ES-I3 (cell line): ENCODE data around the gene SNRK.

ENCODE experiments used
- H3K36me3 ChIP-seq: 2 replicates; pipeline ENCODE4 v1.6.1; 2013; ENCODE audit warnings: mild to moderate bottlenecking, low read length, control low read depth, moderate library complexity; ENCODE audit not compliant: insufficient read depth
- H3K4me1 ChIP-seq: 2 replicates; pipeline ENCODE4 v1.6.1; 2013; ENCODE audit warnings: mild to moderate bottlenecking, control low read depth, low read length; ENCODE audit not compliant: insufficient read depth
- H3K9ac ChIP-seq: 2 replicates; pipeline ENCODE4 v1.6.1; 2013; ENCODE audit warnings: low read depth, mild to moderate bottlenecking, low read length, moderate library complexity
- H3K9me3 ChIP-seq: 2 replicates; pipeline ENCODE4 v1.6.1; 2013; ENCODE audit warnings: mild to moderate bottlenecking, low read length, moderate library complexity; ENCODE audit not compliant: control insufficient read depth, insufficient read depth

SNRK gene

DNA sequence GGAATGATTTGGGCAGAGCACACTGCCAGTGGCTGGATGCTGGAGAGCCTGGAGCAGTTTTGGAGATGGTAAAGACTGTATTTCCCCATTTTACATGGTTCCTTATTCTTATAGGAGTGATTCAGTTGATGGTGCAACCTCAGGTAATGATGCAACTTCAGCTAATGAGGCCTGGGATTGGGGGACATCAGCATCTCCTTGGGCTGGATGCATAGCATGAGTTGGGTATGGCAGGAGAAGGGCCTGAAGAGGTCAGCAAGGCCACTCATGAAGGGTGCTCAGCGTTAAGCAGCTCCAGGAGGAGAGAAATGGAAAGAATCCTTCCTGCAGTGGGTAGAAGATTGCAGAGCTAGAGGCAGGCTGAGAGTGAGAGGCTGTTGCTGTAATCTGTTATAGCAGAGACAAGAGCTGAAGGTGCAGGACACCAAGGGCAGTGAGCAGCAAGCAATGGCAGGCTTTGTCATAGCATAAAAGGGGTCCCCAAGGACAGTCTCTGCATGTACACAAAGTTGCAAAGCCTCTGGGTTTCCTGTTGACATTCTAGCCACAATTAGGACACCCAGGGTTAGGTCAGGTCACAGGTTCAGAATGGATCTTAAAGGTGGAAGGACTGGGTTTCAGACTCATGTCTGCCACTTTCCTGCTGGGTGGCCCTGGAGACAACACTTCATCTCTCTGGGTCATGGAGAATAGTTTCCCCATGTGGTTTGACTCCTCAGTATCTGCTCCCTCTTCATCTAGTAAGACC, 29.5 kb upstream of the SNRK start:
- Histone ChIP-seq H3K9ac (no peak overlapping the region), H3K9me3 (no peaks in the 10 kb centered on the region), H3K4me1 (no peaks in the 10 kb centered on the region), H3K36me3 (no peaks in the 10 kb centered on the region)

DNA sequence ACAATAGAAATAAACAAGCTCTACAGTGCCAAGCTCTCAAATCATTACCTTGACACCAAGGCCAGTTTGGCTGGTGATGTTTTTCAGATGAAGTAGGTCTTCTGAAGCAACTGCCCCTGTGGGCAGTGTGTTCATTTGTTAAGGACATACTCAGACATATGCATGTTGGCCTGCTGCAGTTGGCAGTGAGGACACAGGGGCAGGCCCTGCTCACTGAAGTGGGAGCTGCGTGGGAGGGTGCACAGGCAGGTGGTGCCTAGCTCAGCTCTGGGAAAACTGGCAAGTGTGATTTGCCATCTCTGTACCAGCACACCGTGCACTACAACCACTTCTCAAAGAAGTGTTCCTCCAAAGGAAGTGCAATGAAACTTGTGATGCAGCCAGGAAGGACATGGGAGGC, 28.5 kb upstream of the SNRK start:
- no peaks in the 10 kb centered on the region for H3K4me1 ChIP-seq
- H3K9me3 ChIP-seq = no peaks in the 10 kb centered on the region
- no peak overlapping the region for H3K9ac ChIP-seq
- no peaks in the 10 kb centered on the region for H3K36me3 ChIP-seq

DNA sequence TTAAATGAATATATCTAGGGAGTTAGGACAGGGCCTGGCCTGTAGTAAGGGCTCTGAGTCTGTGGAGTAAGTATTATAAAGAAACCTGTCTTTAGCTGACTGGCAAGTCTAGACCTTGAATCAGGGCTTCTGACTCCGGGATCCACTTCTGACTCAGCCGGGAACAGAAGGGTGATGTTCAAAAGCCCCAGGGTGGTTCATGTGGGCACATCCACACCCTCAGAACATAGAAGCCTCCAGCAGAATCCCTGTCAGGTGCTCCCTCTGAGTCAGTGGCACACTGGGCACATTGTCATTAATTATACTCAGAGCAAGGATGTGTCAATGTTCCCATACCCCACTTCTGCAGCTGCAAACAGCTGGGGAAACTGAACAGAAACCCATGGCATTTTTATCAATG, 26.7 kb upstream of the SNRK start:
- no peaks in the 10 kb centered on the region for H3K4me1 ChIP-seq
- no peaks in the 10 kb centered on the region for H3K36me3 ChIP-seq
- no peaks in the 10 kb centered on the region for H3K9me3 ChIP-seq
- H3K9ac ChIP-seq = no peak overlapping the region

DNA sequence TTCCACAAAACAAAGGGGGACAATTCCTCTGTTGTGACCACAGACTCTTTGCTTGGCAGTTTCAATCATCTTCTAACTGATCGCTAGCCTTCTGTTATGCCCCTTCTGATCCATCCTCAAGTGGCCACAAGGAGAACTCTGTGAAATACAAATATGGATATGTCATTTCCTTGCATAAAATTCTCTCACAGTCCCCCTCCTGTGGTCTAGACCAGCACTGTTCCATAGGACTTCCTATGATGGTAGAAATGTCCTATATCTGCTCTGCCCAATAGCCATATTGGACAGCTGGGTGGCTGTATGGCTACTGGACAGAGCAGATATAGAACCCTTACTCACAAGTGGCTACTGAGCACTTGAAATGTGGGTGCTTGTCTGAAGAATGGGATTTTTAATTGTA, 25.9 kb upstream of the SNRK start:
- Histone ChIP-seq H3K36me3 (no peaks in the 10 kb centered on the region), H3K4me1 (no peaks in the 10 kb centered on the region), H3K9me3 (no peaks in the 10 kb centered on the region), H3K9ac (no peak overlapping the region)

DNA sequence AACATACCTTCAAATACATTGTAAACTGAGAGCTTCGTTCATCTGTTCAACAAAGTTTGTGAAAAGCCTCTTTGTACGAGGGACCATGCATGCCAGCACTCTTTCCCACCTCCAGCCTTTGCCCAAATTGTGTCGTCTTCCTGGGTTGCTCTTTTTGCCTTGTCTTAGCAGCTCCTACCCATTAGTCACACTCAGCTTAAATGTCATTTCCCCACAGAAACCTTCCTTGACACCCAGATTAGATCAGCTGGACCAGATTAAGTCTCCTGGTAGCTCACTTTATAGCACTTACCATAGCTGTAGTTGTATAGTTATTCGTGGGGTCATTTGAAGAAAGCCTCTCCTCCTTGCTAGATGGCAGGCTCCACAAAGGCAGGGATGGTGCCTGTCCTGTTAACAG, 24.1 kb upstream of the SNRK start:
- H3K36me3 ChIP-seq = no peaks in the 10 kb centered on the region
- no peaks in the 10 kb centered on the region for H3K4me1 ChIP-seq

DNA sequence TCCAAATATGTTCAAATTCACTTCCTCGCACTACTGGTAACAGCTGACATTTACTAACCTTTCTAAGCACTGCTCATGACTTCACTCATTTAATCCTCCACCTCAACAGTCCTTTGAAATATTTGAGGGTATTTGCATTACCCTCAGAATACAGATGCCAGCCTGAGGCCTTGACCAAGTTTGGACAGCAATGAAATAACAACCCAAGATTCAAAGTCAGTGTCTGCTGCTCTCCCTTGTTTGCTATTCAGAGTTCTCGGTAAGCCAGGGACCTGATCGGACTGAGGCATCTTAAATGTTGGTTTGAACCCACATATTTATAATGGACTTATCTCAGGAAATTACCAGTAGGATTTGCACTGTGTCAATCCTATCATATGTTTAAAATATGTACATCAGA, 19.9 kb upstream of the SNRK start:
- Histone ChIP-seq H3K9ac (no peak overlapping the region), H3K4me1 (no peaks in the 10 kb centered on the region), H3K9me3 (no peaks in the 10 kb centered on the region), H3K36me3 (no peaks in the 10 kb centered on the region)

More for the DNA sequence above, 24.1 kb upstream of the SNRK start:
- Histone ChIP-seq H3K9ac (no peak overlapping the region), H3K9me3 (no peaks in the 10 kb centered on the region)

DNA sequence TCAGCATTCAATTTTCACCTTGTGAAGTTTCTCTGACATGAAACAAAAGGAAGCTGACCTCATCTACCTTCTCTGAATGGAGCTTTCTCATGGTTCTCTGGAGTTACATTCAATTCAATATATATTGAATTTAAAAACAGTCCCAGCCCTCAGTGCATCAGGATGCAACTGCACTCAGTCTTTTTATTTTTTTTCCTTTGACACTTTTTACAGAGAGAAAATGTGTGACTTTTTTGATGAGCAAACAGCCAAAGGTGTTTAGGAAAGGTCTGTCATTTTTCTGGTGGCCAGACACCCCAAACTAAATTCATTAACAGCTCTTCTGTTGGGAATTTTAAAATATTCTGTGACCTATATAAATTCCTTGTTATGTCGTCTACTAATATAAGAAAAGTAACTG, 19.3 kb upstream of the SNRK start:
- Histone ChIP-seq H3K9ac (no peak overlapping the region), H3K4me1 (no peaks in the 10 kb centered on the region), H3K36me3 (no peaks in the 10 kb centered on the region), H3K9me3 (no peaks in the 10 kb centered on the region)

DNA sequence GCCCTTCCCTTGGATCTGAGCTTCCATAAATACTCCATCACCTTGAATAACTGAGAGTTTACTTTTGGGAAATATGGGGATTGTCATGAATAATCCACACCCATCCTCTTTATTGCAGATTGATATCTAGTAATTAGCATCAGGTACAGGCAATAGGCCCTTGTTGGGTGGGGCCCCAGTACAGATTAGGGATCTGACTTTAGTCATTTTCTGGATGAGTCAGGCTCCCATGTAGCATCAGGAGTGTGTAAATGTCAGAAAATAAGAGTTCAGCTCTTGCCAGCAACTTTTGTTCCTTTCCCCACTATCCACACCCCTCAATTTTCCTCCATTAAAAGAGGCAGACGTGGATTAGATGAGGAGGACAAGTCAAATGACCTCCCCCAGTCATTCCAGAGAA, 17.7 kb upstream of the SNRK start:
- Histone ChIP-seq H3K36me3 (no peaks in the 10 kb centered on the region), H3K9ac (no peak overlapping the region), H3K4me1 (no peaks in the 10 kb centered on the region), H3K9me3 (no peaks in the 10 kb centered on the region)

DNA sequence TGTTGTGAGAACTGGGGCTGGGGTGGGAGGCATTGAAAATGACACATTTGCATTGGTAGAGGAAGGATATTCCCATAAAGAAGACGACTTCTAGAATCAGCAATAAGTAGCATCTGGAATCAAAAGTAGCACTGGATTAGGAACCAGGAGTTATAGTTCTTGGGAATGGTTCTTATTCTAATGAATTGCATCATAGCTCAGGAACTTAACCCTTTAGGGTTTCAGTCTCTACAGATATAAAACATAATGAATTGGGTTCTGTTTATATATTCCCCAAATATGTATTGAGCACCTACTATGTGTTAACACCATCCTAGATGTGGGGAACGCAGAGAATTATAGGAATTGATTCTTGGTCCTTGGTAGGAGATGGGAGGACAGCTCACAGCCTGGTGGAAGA, 16.3 kb upstream of the SNRK start:
- Histone ChIP-seq H3K9me3 (no peaks in the 10 kb centered on the region), H3K9ac (no peak overlapping the region), H3K4me1 (no peaks in the 10 kb centered on the region), H3K36me3 (no peaks in the 10 kb centered on the region)

DNA sequence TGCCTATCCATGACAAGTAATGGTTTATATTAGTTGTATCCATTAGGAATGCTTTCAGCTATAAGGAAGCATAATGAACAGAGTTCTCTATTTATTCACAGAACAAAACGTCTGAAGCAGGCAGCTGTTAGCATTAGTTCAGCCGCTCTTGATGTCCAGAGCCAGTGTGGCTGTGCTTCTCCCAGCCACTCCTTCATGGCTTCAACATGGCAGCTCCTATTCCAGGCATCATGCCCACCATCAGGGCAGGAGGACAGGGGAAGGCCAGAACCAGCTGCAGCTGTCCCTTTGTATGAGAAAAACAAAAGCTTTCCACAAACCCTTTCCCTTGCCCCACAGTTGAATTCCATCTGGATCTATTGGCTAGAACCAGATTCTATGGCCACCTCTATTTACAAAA, 12.9 kb upstream of the SNRK start:
- no peaks in the 10 kb centered on the region for H3K36me3 ChIP-seq
- H3K4me1 ChIP-seq = no peaks in the 10 kb centered on the region
- no peak overlapping the region for H3K9ac ChIP-seq
- H3K9me3 ChIP-seq = no peaks in the 10 kb centered on the region; the same call in 1 of the 2 replicates

DNA sequence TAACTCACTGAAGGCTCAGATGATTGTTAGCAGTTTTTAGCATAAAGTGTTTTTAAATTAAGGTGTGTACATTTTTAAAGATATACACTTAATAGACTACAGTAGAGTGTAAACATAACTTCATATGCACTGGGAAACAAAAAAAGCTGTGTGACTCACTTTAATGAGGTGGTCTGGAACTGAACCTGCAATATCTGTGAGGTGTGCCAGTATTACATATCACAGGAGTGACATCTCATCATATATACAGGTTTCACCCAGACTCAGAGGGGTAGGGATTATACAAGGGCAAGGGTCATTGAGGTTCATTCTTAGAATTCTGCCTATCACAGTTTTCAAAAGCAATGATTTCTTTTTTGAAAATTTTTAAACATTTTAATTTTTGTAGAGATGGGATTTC, 7.3 kb upstream of the SNRK start:
- H3K9ac ChIP-seq = no peak overlapping the region
- no peaks in the 10 kb centered on the region for H3K36me3 ChIP-seq
- no peaks in the 10 kb centered on the region for H3K4me1 ChIP-seq
- H3K9me3 ChIP-seq = no peaks in the 10 kb centered on the region; the same call in 1 of the 2 replicates

DNA sequence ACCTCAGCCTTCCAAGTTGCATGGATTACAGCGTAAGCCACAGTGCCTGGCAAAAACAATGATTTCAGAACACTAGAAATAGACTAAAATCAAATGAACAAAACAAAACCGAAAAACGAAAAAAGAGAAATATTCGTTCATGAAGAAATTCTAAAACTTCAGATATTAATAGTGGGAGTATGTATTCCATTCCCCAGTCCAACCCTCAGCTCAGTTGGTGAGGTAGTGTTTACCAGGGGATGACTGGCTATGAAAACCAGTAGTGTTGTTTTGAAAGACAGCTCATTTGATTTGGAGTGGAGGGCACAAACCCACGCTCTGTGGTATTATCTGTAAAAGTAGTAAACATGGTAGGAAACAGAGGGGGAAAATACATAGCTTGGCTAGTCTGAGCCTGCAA, 6.8 kb upstream of the SNRK start:
- Histone ChIP-seq H3K9me3 (no peaks in the 10 kb centered on the region; the same call in 1 of the 2 replicates), H3K9ac (no peak overlapping the region), H3K4me1 (no peaks in the 10 kb centered on the region), H3K36me3 (no peaks in the 10 kb centered on the region)

DNA sequence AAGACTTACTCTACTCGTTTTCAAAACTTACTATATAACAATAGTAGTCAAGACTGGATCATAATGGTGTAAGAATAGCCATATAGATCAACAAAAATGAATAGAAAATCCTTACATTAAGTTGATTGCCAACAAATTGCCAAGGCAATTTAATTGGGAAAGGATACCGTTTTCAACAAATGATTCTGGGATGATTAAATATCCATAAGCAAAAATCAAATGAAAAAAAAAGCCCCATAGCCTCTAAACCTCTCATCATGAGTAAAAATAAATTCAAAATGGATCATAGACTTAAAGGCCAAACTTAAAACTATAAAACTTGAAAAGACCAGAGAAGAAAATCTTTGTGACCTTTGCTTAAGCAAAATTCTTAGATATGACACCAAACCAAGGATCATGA, 5.3 kb upstream of the SNRK start:
- peaks cover 7% of the 10 kb centered on the region; the same call in 1 of the 2 replicates for H3K4me1 ChIP-seq
- no peaks in the 10 kb centered on the region for H3K36me3 ChIP-seq
- no peaks in the 10 kb centered on the region; the same call in 1 of the 2 replicates for H3K9me3 ChIP-seq
- no peak overlapping the region for H3K9ac ChIP-seq

DNA sequence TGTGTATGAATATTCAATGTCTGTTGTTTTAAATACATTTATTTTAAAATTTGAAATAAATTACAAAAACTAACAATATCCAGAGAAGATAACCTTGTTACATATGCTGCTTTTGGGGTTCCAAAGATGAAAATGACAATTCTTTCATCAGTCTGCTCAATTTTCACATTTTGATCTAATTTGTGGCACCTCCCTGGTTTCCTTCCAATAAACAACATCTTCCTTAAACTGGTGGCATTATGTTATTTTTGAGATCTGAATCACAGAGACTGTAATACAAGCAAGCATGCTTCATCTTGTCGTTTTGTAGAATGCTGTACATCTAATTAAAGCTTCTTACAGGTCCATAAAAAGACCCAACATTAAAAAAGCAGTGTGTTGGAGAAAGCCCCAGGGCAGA, 2.2 kb upstream of the SNRK start:
- Histone ChIP-seq H3K36me3 (no peaks in the 10 kb centered on the region), H3K9me3 (no peaks in the 10 kb centered on the region), H3K9ac (no peak overlapping the region), H3K4me1 (peaks cover 13% of the 10 kb centered on the region)

DNA sequence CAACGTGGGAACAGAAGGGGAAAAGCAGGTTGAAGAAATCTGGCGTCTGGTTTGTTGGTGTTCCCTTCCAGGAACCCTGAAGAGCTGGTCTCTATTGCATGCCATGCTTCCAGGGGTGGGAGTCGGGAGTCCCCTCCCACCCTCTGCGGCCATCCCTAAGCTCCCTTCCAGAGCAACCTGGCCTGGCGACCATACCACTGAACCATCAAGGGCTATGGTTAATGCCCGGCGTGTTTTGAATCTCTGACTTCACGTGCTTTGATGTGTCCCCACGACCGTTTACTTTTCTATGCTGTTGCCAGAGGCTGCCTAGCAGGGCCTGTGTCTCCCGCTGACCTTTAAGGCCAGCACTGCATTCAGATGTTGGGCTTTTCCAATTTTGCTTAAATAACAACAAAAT, 696 bp upstream of the SNRK start:
- peaks cover 15% of the 10 kb centered on the region for H3K4me1 ChIP-seq
- H3K9me3 ChIP-seq = no peaks in the 10 kb centered on the region
- no peaks in the 10 kb centered on the region for H3K36me3 ChIP-seq
- H3K9ac ChIP-seq = peak overlapping the region; percentile 61; the same call in 1 of the 2 replicates
